GM23338 (cell line): Measurements from ENCODE around the gene MED13L. TPM values are rescaled to one million over a fixed set of nuclear protein-coding genes. Genes with fewer than 3 reads are reported as not detected.
"Not testable (repeated sequence)": the region's sequence is repeated elsewhere in the genome, so short reads cannot be mapped to it uniquely, and the experiment has no call there.

Experiments
- ATAC-seq: fragments of 200-7000 bp; cut with Tn5 transposase; 3 replicates; pipeline ENCODE4 v1.9.1; 2020
- DNase-seq: peaks from one replicate; pipeline ENCODE4 v3.0.0-alpha.2; 2015; ENCODE audit warnings: low spot score
- H2AFZ ChIP-seq: fragments of 200-600 bp; sonication (generic); 2 replicates; pipeline ENCODE4 v1.8.0; 2016; ENCODE audit warnings: antibody characterized with exemption, mild to moderate bottlenecking, moderate library complexity
- H3F3A ChIP-seq: fragments of 200-600 bp; sonication (generic); replicated peaks from 2 replicates; pipeline ENCODE4 v1.8.0; 2017; ENCODE audit warnings: antibody characterized with exemption, mixed run types, low read depth
- H3K27ac ChIP-seq: fragments of 200-600 bp; sonication (generic); 2 replicates; pipeline ENCODE4 v1.6.1; 2016; ENCODE audit warnings: low read depth
- H3K27me3 ChIP-seq: fragments of 200-600 bp; sonication (generic); 2 replicates; pipeline ENCODE4 v1.8.0; 2016; ENCODE audit warnings: mild to moderate bottlenecking, mixed run types, moderate library complexity; ENCODE audit not compliant: insufficient read depth
- H3K36me3 ChIP-seq: fragments of 200-600 bp; sonication (generic); 2 replicates; pipeline ENCODE4 v1.8.0; 2016; ENCODE audit warnings: mild to moderate bottlenecking; ENCODE audit not compliant: insufficient read depth
- H3K4me1 ChIP-seq: fragments of 200-600 bp; sonication (generic); 2 replicates; pipeline ENCODE4 v1.8.0; 2016; ENCODE audit warnings: mild to moderate bottlenecking, moderate library complexity; ENCODE audit not compliant: insufficient read depth
- H3K4me2 ChIP-seq: fragments of 200-600 bp; sonication (generic); 2 replicates; pipeline ENCODE4 v1.7.1; 2017; ENCODE audit warnings: mixed run types
- H3K4me3 ChIP-seq: fragments of 200-600 bp; sonication (generic); 2 replicates; pipeline ENCODE4 v1.6.1; 2016; ENCODE audit warnings: mixed run types
- H3K79me2 ChIP-seq: fragments of 200-600 bp; sonication (generic); replicated peaks from 2 replicates; pipeline ENCODE4 v1.8.0; 2017; ENCODE audit warnings: mild to moderate bottlenecking; ENCODE audit not compliant: insufficient read depth
- H3K9me2 ChIP-seq: fragments of 200-600 bp; sonication (generic); 2 replicates; pipeline ENCODE4 v1.8.0; 2017; ENCODE audit not compliant: insufficient read depth
- H4K20me1 ChIP-seq: fragments of 200-600 bp; sonication (generic); replicated peaks from 2 replicates; pipeline ENCODE4 v1.8.0; 2017; ENCODE audit warnings: mild to moderate bottlenecking; ENCODE audit not compliant: insufficient read depth
- H3K27ac Mint-ChIP-seq: 2 replicates; pipeline ENCODE4 v1.8.0; 2020; ENCODE audit warnings: inconsistent platforms, mild to moderate bottlenecking, moderate library complexity, mixed read lengths
- H3K27me3 Mint-ChIP-seq: 3 replicates; pipeline ENCODE4 v1.8.0; 2022; ENCODE audit warnings: low read depth, mild to moderate bottlenecking, moderate library complexity, mixed read lengths, inconsistent platforms; ENCODE audit not compliant: insufficient read depth, poor library complexity
- H3K36me3 Mint-ChIP-seq: 3 replicates; pipeline ENCODE4 v1.8.0; 2021; ENCODE audit warnings: low read depth, mild to moderate bottlenecking, inconsistent platforms, moderate library complexity, mixed read lengths
- H3K4me1 Mint-ChIP-seq: 3 replicates; pipeline ENCODE4 v1.8.0; 2020; ENCODE audit warnings: mild to moderate bottlenecking, inconsistent platforms, mixed read lengths
- H3K4me3 Mint-ChIP-seq: 3 replicates; pipeline ENCODE4 v1.8.0; 2021; ENCODE audit warnings: moderate library complexity, mild to moderate bottlenecking, inconsistent platforms, mixed read lengths
- H3K9me3 Mint-ChIP-seq: 3 replicates; pipeline ENCODE4 v1.8.0; 2020; ENCODE audit warnings: moderate library complexity, mild to moderate bottlenecking, inconsistent platforms, mixed read lengths
- CREB1 ChIP-seq: fragments of 250-450 bp; sonication (Bioruptor Pico); IDR thresholded peaks from 2 replicates; pipeline ENCODE4 v1.5.0; 2020; ENCODE audit warnings: low read depth, mild to moderate bottlenecking, moderate library complexity
- EZH2phosphoT487 ChIP-seq: fragments of 200-600 bp; sonication (generic); IDR thresholded peaks from one replicate; pipeline ENCODE4 v1.8.1; 2018; ENCODE audit warnings: antibody characterized with exemption; ENCODE audit not compliant: unreplicated experiment
- JUNB ChIP-seq: IDR thresholded peaks from one replicate; pipeline ENCODE4 v1.6.1; 2016; ENCODE audit warnings: antibody characterized with exemption; ENCODE audit not compliant: unreplicated experiment
- NANOG ChIP-seq: IDR thresholded peaks from 2 replicates; pipeline ENCODE4 v1.6.1; 2016; ENCODE audit warnings: antibody characterized with exemption, borderline replicate concordance
- POLR2AphosphoS5 ChIP-seq: IDR thresholded peaks from 2 replicates; pipeline ENCODE4 v1.6.1; 2016; ENCODE audit warnings: antibody characterized with exemption, low read depth
- STAT1 ChIP-seq: IDR thresholded peaks from one replicate; pipeline ENCODE4 v1.6.1; 2016; ENCODE audit warnings: antibody characterized with exemption; ENCODE audit not compliant: unreplicated experiment
- ZNF114 ChIP-seq: fragments of 250-450 bp; sonication (Bioruptor Pico); IDR thresholded peaks from 2 replicates; pipeline ENCODE4 v1.5.0; 2020; ENCODE audit warnings: mild to moderate bottlenecking, moderate library complexity
- polyA plus RNA-seq: library from polyadenylated mRNA; unstranded; fragments of >200 nt; fragmentation: Nextera tagmentation; extraction: Ambion mirVana; gene quantifications from 2 replicates; pipeline ENCODE4 v1.2.1, GENCODE V29; 2016
- total RNA-seq: library from RNA; depleted of rRNA; stranded (reverse); fragments of >200 nt; shearing (Covaris generic); gene quantifications from 2 replicates; pipeline ENCODE4 v1.2.3, GENCODE V29; 2014
- TF ChIP-seq, protein P1 (sequence below): IDR thresholded peaks from 2 replicates; pipeline ENCODE4 v1.6.1; 2016; ENCODE audit warnings: antibody characterized with exemption
- TF ChIP-seq, protein P2 (sequence below), 2 experiments: fragments of 200-600 bp in 1 of 2; sonication (generic) in 1 of 2; conservative IDR thresholded peaks; 2 replicates each; pipeline versions ENCODE4 v1.5.1 to v1.6.1; 2016 to 2017; ENCODE audit warnings: antibody characterized with exemption in 2 of 2, low read depth in 2 of 2, mild to moderate bottlenecking in 2 of 2, moderate library complexity in 1 of 2

MED13L gene
- total and polyA plus RNA-seq, 2 experiments from 2014 or later = 20.9 to 73.6 TPM

DNA sequence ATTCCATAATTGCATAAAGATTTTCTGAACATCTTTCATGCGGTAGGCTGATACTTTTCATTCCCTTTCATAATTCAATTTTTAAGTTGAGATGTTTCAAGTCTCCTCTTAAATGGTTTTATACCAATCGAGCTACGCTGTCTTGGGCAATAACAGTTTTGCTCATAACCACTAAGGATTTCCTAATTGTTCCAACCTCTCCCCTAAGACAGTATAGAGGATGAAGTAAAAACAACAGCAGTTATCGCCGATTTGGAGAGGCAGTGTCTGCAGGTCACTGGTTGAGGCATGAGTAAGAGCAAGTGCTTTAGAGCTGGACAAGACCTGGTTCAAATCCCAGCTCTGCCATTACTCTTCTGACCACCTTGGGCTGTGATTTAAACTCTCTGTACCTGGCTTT lies 6.9 kb upstream of the MED13L start:
- Histone ChIP-seq H3K36me3 (no peaks in the 10 kb centered on the region), H2AFZ (no peak overlapping the region), H3K9me2 (no peaks in the 10 kb centered on the region), H3K27ac (no peak overlapping the region), H4K20me1 (no peaks in the 10 kb centered on the region), H3K4me3 (no peak overlapping the region), H3F3A (no peaks in the 10 kb centered on the region), H3K79me2 (no peaks in the 10 kb centered on the region), H3K27me3 (no peaks in the 10 kb centered on the region), H3K4me2 (no peak overlapping the region), H3K4me1 (peaks cover 21% of the 10 kb centered on the region)
- peaks cover 28% of the 10 kb centered on the region for H3K4me1 Mint-ChIP-seq
- no peaks in the 10 kb centered on the region for H3K36me3 Mint-ChIP-seq
- no peaks in the 10 kb centered on the region for H3K9me3 Mint-ChIP-seq
- peaks cover 9% of the 10 kb centered on the region for H3K27me3 Mint-ChIP-seq
- DNase-seq (no peak), ATAC-seq (no peak)
- TF ChIP-seq STAT1 (no peak), POLR2AphosphoS5 (no peak), NANOG (no peak), CREB1 (CRISPR knock-in tag) (no peak), ZNF114 (CRISPR knock-in tag) (no peak), EZH2phosphoT487 (no peak), JUNB (no peak)
- TF ChIP-seq, protein P1, sequence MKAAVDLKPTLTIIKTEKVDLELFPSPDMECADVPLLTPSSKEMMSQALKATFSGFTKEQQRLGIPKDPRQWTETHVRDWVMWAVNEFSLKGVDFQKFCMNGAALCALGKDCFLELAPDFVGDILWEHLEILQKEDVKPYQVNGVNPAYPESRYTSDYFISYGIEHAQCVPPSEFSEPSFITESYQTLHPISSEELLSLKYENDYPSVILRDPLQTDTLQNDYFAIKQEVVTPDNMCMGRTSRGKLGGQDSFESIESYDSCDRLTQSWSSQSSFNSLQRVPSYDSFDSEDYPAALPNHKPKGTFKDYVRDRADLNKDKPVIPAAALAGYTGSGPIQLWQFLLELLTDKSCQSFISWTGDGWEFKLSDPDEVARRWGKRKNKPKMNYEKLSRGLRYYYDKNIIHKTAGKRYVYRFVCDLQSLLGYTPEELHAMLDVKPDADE = no peak
- TF ChIP-seq, protein P2, sequence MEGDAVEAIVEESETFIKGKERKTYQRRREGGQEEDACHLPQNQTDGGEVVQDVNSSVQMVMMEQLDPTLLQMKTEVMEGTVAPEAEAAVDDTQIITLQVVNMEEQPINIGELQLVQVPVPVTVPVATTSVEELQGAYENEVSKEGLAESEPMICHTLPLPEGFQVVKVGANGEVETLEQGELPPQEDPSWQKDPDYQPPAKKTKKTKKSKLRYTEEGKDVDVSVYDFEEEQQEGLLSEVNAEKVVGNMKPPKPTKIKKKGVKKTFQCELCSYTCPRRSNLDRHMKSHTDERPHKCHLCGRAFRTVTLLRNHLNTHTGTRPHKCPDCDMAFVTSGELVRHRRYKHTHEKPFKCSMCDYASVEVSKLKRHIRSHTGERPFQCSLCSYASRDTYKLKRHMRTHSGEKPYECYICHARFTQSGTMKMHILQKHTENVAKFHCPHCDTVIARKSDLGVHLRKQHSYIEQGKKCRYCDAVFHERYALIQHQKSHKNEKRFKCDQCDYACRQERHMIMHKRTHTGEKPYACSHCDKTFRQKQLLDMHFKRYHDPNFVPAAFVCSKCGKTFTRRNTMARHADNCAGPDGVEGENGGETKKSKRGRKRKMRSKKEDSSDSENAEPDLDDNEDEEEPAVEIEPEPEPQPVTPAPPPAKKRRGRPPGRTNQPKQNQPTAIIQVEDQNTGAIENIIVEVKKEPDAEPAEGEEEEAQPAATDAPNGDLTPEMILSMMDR (conservative IDR thresholded peaks at IDR 0.05; ENCODE audit: low read depth in 2 of 2) = no peak
- H3K27ac Mint-ChIP-seq = no peak overlapping the region
- no peak overlapping the region for H3K4me3 Mint-ChIP-seq

DNA sequence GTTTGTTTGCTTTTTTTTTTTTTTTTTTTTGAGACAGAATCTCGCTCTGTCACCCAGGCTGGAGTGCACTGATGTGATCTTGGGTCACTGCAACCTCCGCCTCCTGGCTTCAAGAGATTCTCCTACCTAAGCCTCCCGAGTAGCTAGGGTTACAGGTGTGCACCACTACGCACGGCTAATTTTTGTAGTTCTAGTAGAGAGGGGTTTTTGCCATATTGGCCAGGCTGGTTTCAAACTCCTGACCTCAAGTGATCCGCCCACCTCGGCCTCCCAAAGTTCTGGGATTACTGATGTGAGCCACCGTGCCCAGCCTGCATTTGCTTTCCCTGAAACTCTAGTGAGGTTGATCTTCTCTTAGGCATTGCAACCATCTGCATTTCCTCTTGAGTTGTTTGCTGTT lies 6.4 kb upstream of the MED13L start:
- not testable (repeated sequence) for H3K36me3 Mint-ChIP-seq, H3K79me2 ChIP-seq, H3F3A ChIP-seq, H3K4me2 ChIP-seq, H4K20me1 ChIP-seq, DNase-seq, H3K36me3 ChIP-seq, H3K4me3 ChIP-seq, H3K27me3 ChIP-seq, H3K9me3 Mint-ChIP-seq, H3K4me3 Mint-ChIP-seq, H3K27ac Mint-ChIP-seq, H2AFZ ChIP-seq, H3K9me2 ChIP-seq, H3K27me3 Mint-ChIP-seq, H3K27ac ChIP-seq, ATAC-seq
- peaks cover 31% of the 10 kb centered on the region for H3K4me1 Mint-ChIP-seq
- H3K4me1 ChIP-seq = peaks cover 24% of the 10 kb centered on the region
